Stimulated activated naive CD8-positive, alpha-beta T cell treated with anti-CD3 and anti-CD28 coated beads, Interleukin-15, amount 100 ng/mL, for 72 hours (primary cell): ENCODE measurements around the gene ZNF587.
"Not testable (repeated sequence)": the region's sequence is repeated elsewhere in the genome, so short reads cannot be mapped to it uniquely, and the experiment has no call there.

ENCODE experiments used
- ATAC-seq: fragments of 150-1000 bp; cut with Tn5 transposase; 2 replicates; pipeline ENCODE4 v1.10.0; 2021; ENCODE audit warnings: mild to moderate bottlenecking, moderate library complexity
- DNase-seq, 2 donors: peaks; one replicate each; pipeline ENCODE4 v3.0.0; 2021 to 2022
- H3K27ac Mint-ChIP-seq, 2 donors: one replicate each; pipeline ENCODE4 v1.8.0; 2022; ENCODE audit warnings: mild to moderate bottlenecking in 2 of 2, mixed read lengths in 2 of 2, moderate library complexity in 2 of 2
- H3K27me3 Mint-ChIP-seq: one replicate; pipeline ENCODE4 v1.8.0; 2022; ENCODE audit warnings: mixed read lengths
- H3K4me1 Mint-ChIP-seq: one replicate; pipeline ENCODE4 v1.8.0; 2022; ENCODE audit warnings: mild to moderate bottlenecking, mixed read lengths
- H3K4me3 Mint-ChIP-seq, 2 donors: one replicate each; pipeline ENCODE4 v1.8.0; 2022; ENCODE audit warnings: mild to moderate bottlenecking in 2 of 2, mixed read lengths in 2 of 2, moderate library complexity in 1 of 2
- H3K9me3 Mint-ChIP-seq, 2 donors: one replicate each; pipeline ENCODE4 v1.8.0; 2022; ENCODE audit warnings: mixed read lengths in 2 of 2

The ZNF587 gene

DNA sequence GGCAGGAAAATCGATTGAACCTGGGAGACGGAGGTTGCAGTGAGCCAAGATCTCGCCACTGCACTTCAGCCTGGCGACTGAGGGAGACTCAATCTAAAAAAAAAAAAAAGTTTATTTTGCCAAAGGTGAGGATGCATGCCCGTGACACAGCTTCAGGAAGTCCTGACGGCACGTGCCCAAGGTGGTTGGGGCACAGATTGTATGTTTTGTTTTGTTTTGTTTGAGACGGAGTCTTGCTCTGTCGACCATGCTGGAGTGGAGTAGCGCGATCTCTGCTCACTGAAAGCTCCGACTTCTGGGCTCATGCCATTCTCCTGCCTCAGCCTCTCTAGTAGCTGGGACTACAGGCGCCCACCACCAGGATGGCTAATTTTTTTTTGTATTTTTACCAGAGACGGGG lies 31.7 kb upstream of the ZNF587 start:
- ATAC-seq (no peak), DNase-seq (no peak)
- H3K4me1 Mint-ChIP-seq = peaks cover 76% of the 10 kb centered on the region
- H3K4me3 Mint-ChIP-seq = peak overlapping the region in 1 of 2 donors; percentile 55
- H3K27ac Mint-ChIP-seq = no peak overlapping the region
- H3K9me3 Mint-ChIP-seq = no peaks in the 10 kb centered on the region
- no peaks in the 10 kb centered on the region for H3K27me3 Mint-ChIP-seq

DNA sequence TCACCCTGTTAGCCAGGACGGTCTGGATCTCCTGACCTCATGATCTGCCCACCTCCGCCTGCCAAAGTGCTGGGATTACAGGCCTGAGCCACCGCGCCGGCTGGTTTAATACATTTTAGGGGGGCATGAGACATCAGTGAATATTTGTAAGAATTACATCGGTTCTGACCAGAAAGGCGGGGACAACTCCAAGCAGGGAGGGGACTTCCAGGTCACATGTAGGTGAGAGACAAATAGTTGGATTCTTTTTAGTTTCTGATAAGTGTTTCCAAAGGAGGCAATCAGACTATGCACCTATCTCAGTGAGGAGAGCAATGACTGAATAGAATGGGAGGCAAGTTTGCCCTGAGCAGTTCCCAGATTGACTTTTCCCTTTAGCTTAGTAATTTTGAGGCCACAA lies 31.3 kb upstream of the ZNF587 start:
- no peaks in the 10 kb centered on the region for H3K9me3 Mint-ChIP-seq
- H3K27ac Mint-ChIP-seq = no peak overlapping the region
- H3K27me3 Mint-ChIP-seq = no peaks in the 10 kb centered on the region
- no peak for DNase-seq
- no peak for ATAC-seq
- H3K4me1 Mint-ChIP-seq = peaks cover 76% of the 10 kb centered on the region
- H3K4me3 Mint-ChIP-seq = peak overlapping the region; percentile 34 to 55

DNA sequence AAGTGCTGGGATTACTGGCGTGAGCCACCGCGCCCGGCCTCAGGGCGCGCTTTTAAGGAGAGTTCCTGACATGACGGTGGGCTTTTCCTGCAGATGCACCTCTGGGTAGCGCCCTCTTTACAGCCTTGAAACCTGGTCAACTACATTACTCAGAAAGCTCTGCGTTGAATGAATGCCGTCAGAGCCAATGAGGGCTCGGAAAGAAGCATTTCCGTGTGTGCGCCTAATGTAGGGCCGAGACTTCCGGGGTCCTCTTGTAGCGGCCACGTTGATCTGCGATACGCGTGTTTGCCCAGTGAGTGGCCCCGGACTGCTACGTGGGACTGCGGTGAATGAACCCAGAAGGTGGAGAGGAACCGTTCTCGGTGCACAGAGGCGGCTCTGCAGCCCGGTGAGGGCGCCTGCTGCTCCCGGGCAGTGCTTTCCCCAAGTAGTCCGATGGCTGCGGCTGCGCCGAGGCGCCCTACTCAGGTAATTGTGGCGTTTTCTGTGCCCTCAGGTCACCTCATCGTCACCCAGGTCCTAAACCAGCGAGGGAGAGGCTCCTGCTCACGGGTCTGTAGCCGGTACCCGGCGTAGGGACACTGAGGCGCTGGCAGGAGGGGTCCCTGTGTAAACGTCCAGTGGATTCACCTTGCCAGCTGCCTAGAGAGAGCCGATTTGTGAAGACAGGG lies 30.0 kb upstream of the ZNF587 start:
- Mint-ChIP-seq H3K9me3 (no peaks in the 10 kb centered on the region), H3K27me3 (no peaks in the 10 kb centered on the region), H3K27ac (peak overlapping the region; percentile 99), H3K4me3 (peak overlapping the region; percentile 95 to 97), H3K4me1 (peaks cover 70% of the 10 kb centered on the region)
- ATAC-seq (peak; percentile 94), DNase-seq (peak; percentile 78 to 87)

DNA sequence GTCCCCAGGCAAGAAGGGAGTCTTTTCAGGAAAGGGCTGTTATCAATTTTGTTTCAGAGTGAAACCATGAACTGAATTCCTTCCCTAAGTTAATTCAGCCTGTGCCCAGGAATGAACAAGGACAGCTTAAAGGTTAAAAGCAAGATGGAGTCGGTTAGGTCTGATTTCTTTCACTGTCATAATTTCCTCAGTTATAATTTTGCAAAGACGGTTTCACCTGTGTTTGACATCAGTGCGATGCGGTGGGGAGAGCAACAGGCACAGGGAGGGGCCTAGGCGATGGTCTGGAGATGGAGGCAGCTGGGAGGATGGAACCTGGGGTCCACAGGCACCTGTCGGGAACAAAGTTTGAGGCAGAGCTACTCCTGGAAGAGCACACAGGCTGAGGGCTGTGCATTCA lies 29.1 kb upstream of the ZNF587 start:
- Mint-ChIP-seq H3K27me3 (no peaks in the 10 kb centered on the region), H3K27ac (peak overlapping the region; percentile 99), H3K4me1 (peaks cover 60% of the 10 kb centered on the region), H3K9me3 (no peaks in the 10 kb centered on the region), H3K4me3 (peak overlapping the region; percentile 95 to 97)
- ATAC-seq (no peak), DNase-seq (no peak)

DNA sequence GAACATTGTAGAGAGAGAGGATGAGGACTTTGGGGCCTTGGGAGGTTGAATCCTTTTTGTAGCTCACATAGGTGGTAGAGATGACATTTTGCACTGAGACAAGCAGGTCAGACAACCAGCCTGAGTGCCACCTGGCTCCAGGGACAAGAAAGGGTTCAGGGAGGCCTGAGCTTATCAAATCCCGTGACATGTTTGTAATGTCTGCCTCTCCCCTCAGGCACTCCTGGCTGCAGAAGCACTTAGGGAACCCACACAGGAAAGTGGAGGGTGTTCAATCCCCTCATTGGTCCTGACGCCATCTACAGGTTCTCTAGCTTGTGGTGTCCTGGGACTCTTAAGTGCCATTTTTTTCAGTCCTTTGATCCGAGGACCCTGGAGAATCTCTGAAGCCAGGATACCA lies 28.6 kb upstream of the ZNF587 start:
- H3K27ac Mint-ChIP-seq = peak overlapping the region in 1 of 2 donors; percentile 99
- H3K9me3 Mint-ChIP-seq, H3K27me3 Mint-ChIP-seq, DNase-seq, ATAC-seq: not testable (repeated sequence)
- H3K4me1 Mint-ChIP-seq = peaks cover 58% of the 10 kb centered on the region
- peak overlapping the region; percentile 95 to 97 for H3K4me3 Mint-ChIP-seq

DNA sequence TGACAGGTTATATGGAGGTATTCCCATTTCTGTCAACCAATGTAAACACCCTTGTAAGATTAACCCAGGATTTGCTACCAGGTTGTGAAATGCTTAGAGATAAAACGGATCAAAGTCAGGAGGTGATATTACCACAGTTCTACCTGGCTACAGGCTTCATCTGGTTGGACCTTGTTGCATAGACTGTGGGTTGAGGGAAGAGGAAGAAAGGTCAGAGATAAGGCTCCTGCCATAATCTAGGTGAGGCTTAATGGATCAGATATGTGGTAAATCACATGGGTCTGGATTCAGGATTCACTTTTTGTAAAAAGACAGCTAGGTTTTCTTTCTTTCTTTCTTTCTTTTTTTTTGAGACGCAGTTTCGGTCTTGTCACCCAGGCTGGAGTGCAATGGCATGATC lies 28.2 kb upstream of the ZNF587 start:
- not testable (repeated sequence) for H3K27ac Mint-ChIP-seq
- peak overlapping the region in 1 of 2 donors; percentile 97 for H3K4me3 Mint-ChIP-seq
- peaks cover 59% of the 10 kb centered on the region for H3K4me1 Mint-ChIP-seq

DNA sequence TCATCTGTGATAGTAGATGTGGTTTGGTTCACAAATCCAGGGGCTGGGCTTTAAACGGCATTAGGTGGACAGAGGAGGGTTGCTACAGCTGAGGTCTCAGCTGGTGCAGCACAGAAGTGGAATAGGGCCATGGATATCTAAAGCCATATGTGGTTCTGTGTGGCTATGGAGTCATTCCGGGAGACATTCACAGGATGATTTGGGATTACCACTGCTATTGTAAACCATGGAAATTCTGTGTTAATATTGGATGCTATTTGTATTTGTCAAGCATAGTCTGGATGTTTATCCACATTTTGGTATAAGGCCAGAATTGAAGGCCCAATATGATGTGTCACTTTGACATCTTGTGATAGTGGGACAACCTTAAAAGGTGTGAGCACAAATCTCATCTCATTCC lies 26.5 kb upstream of the ZNF587 start:
- not testable (repeated sequence) for H3K4me3 Mint-ChIP-seq, ATAC-seq, H3K27me3 Mint-ChIP-seq, H3K9me3 Mint-ChIP-seq, DNase-seq
- Mint-ChIP-seq H3K27ac (peak overlapping the region in 1 of 2 donors; percentile 34), H3K4me1 (peaks cover 67% of the 10 kb centered on the region)

More for the DNA sequence above, 28.2 kb upstream of the ZNF587 start:
- DNase-seq, H3K27me3 Mint-ChIP-seq, ATAC-seq, H3K9me3 Mint-ChIP-seq: not testable (repeated sequence)

DNA sequence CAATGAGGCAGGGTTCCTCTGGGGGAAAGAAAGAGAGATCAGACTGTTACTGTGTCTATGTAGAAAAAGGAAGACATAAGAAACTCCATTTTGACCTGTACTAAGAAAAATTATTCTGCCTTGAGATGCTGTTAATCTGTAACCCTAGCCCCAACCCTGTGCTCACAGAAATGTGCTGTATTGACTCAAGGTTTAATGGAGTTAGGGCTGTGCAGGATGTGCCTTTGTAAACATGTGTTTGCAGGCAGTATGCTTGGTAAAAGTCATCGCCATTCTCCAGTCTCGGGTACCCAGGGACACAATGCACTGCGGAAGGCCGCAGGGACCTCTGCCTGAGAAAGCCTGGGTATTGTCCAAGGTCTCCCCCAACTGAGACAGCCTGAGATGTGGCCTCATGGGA lies 26.1 kb upstream of the ZNF587 start:
- ATAC-seq, H3K4me3 Mint-ChIP-seq, H3K9me3 Mint-ChIP-seq, DNase-seq, H3K27me3 Mint-ChIP-seq: not testable (repeated sequence)
- Mint-ChIP-seq H3K4me1 (peaks cover 63% of the 10 kb centered on the region), H3K27ac (peak overlapping the region in 1 of 2 donors; percentile 63)

DNA sequence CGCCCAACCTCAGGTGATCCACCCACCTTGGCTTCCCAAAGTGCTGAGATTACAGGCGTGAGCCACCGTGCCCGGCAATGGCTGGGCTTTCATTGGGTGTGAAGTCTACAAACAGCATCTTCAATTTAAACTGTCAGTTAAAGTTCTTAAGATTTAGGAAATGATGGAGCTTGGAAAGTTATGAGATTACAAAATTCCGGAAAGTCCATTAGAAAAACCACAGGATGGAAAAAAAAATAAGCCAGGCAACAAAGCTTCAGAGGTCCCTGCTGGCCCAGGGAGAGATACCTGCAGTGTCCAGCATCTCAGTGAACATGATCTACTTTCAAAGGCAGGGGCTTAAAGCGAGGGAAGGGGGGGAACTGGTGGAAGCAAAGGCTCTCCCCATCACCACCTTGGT lies 24.1 kb upstream of the ZNF587 start:
- Mint-ChIP-seq H3K27me3 (no peaks in the 10 kb centered on the region), H3K9me3 (no peaks in the 10 kb centered on the region), H3K4me1 (peaks cover 61% of the 10 kb centered on the region), H3K27ac (peak overlapping the region; percentile 27 to 34), H3K4me3 (no peak overlapping the region)
- ATAC-seq (no peak), DNase-seq (no peak)

DNA sequence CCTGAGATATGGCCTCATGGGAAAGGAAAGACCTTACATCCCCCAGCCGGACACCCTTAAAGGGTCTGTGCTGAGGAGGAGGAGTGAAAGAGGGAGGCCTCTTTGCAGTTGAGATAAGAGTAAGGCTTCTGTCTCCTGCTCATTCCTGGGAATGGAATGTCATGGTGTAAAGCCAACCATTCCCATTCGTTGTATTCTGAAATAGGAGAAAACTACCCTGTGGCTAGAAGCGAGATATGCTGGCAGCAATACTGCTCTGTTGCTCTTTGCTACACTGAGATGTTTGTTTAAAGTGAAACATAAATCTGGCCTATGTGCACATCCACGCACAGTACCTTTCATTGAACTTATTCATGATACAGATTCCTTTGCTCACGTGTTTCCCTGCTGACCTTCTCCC lies 20.3 kb upstream of the ZNF587 start:
- ATAC-seq (no peak), DNase-seq (no peak)
- Mint-ChIP-seq H3K27me3 (no peaks in the 10 kb centered on the region), H3K4me3 (no peak overlapping the region), H3K9me3 (no peaks in the 10 kb centered on the region), H3K27ac (no peak overlapping the region), H3K4me1 (peaks cover 38% of the 10 kb centered on the region)

DNA sequence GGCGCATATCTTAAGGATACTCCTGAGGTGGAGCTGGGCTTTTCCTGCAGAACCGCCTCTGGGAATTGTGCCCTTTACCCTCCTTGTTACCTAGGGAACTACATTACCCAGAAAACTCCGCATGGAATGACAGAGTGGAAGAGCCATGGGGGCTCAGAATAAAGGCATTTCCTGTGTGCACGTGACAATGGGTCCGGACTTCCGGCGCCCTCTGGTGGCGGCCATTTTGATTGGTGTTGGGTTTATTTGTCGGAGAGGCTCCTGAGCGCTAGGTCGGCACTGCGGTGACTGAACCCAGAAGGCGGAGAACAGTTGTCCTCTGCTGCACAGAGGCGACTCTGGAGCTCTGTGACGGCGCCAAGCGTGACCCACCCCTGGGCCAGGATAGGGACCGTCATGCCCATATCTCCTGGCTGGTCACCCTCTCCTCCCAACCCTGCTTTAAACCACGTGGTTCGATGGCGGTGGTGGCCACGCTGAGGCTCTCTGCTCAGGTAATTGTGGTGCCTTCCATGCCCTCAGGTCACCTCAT lies 19.5 kb upstream of the ZNF587 start, which contains the start of gene ZNF587B:
TSS of gene ZNF587B (plus strand) at position 229 of the 532 bp plus-strand sequence. CDS start at position 459, 230 bp downstream.
- peaks cover 38% of the 10 kb centered on the region for H3K4me1 Mint-ChIP-seq
- ATAC-seq (no peak), DNase-seq (no peak)
- H3K9me3 Mint-ChIP-seq = no peaks in the 10 kb centered on the region
- H3K27me3 Mint-ChIP-seq = no peaks in the 10 kb centered on the region
- H3K27ac Mint-ChIP-seq = peak within 1 kb of the TSS in 1 of 2 donors; percentile 27
- no peak within 1 kb of the TSS for H3K4me3 Mint-ChIP-seq

DNA sequence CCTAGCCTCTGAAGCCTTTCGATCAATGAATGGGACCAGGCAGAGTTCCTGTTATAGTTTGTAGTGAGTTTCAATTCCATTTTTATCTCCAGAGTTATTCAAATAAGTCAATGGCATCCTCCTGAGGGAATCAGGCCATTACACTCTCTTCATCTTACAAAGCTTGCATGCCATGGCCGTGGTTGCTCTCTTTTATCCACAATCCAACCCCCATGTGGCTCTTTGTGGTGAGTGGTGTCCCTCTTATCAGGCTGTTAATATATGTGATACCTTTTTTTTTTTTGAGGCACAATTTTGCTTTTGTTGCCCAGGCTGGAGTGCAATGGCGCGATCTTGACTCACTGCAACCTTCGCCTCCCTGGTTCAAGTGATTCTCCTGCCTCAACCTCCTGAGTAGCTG lies 12.7 kb upstream of the ZNF587 start:
- not testable (repeated sequence) for H3K4me3 Mint-ChIP-seq, ATAC-seq, DNase-seq, H3K27me3 Mint-ChIP-seq, H3K9me3 Mint-ChIP-seq, H3K27ac Mint-ChIP-seq
- H3K4me1 Mint-ChIP-seq = peaks cover 20% of the 10 kb centered on the region

DNA sequence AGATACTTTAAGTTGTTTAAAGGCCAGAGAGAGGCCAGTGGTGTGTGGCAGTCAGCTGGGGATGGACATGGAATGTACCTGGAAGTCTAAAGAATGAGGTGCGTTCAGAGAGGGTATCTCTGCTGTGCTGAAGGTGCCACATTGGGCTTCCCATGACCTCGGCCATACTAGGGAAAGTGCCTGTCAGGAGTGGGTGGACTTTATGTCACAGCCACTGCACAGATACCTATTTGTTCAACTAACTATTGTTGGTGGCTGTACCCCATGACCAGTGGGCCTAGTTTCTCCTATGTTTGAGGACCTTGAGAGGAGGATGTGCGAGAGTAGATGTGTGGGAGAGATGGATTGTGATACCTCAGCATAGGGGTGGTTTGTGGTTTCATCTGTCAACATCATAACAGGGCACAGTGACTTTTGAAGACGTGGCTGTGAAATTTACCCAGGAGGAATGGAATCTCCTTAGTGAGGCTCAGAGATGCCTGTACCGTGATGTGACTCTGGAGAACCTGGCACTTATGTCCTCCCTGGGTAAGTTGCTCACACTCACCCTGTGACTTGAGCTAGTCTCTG lies 11.0 kb upstream of the ZNF587 start:
- Mint-ChIP-seq H3K27ac (peak overlapping the region in 1 of 2 donors; percentile 82), H3K4me1 (peaks cover 13% of the 10 kb centered on the region)
- not testable (repeated sequence) for DNase-seq, H3K9me3 Mint-ChIP-seq, H3K27me3 Mint-ChIP-seq, H3K4me3 Mint-ChIP-seq
- peak; percentile 76 for ATAC-seq

DNA sequence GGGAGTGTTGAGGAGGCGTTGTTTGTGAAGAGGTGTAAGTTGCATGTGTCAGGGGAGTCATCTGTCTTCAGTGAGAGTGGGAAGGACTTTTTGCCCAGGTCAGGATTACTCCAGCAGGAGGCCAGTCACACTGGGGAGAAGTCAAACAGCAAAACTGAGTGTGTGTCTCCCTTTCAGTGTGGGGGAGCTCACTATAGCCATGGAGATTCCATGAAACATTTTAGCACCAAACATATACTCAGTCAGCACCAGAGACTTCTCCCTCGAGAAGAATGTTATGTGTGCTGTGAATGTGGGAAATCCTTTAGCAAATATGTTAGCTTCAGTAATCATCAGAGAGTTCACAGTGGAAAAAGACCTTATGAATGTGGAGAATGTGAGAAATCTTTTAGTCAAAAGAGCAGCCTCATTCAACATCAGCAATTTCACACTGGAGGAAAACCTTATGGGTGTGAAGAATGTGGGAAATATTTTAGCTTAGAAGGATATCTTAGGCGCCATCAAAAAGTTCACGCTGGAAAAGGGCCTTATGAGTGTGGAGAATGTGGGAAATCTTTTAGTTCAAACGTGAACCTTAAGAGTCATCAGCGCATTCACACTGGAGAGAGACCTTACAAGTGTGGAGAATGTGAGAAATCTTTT lies 8.4 kb upstream of the ZNF587 start:
- Mint-ChIP-seq H3K4me1 (peaks cover 13% of the 10 kb centered on the region), H3K4me3 (no peak overlapping the region), H3K27ac (peak overlapping the region in 1 of 2 donors; percentile 1), H3K9me3 (no peaks in the 10 kb centered on the region), H3K27me3 (no peaks in the 10 kb centered on the region)
- ATAC-seq = no peak
- DNase-seq = no peak

DNA sequence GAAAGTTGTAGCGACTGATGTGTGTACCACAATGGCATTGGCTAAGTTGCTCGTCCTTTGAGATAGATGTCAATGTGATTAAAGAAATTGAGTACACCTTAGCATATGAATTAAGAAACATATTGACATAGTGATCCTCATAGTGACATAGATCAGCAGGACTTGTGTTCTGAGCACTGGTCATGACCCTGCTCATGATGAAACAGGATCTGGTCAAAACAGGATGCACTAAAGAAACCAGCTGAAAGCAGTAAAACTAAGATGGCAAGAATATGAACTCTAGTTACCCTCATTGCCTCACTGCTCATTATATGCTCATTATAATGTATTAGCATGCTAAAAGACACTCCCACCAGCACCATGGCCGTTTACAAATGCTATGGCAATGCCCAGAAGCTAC lies 2.5 kb upstream of the ZNF587 start:
- peak; percentile 8 for ATAC-seq

DNA sequence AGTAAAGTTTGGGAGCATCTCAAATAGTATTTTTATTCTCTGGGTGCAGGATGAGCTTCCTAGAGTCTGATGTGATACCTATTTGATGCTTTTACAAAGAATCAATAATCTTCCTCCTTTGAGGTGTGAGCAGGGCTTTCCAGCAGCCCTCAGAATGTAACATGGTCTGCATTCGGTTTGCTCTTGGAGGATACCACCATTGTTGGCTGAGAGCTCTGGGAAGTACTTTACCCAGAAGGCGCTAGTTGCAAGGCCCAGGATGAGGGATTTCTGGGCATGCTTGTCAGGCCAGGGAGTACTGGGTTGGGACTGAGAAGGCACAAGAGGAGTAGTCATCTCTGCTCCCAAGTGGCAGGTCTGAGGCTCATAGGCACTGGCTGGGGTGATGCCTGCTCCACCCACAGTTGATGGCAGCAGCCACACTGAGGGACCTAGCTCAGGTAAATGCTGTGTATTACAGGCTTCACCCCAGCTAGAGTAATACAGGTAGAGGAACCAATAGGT lies 445 bp upstream of the ZNF587 start:
- Mint-ChIP-seq H3K4me1 (peaks cover 22% of the 10 kb centered on the region), H3K9me3 (peaks cover 12 to 13% of the 10 kb centered on the region in 2 donors), H3K4me3 (peak overlapping the region; percentile 90 to 96), H3K27ac (peak overlapping the region; percentile 54 to 92)
- DNase-seq, ATAC-seq, H3K27me3 Mint-ChIP-seq: not testable (repeated sequence)

More for the DNA sequence above, 2.5 kb upstream of the ZNF587 start:
- not testable (repeated sequence) for H3K4me3 Mint-ChIP-seq, DNase-seq, H3K27ac Mint-ChIP-seq, H3K9me3 Mint-ChIP-seq, H3K27me3 Mint-ChIP-seq
- peaks cover 22% of the 10 kb centered on the region for H3K4me1 Mint-ChIP-seq
